Measurements from ENCODE around the gene CRYZL1. TPM values are rescaled to one million over a fixed set of nuclear protein-coding genes. Genes with fewer than 3 reads are reported as not detected.
"Not testable (repeated sequence)": the region's sequence is repeated elsewhere in the genome, so short reads cannot be mapped to it uniquely, and the experiment has no call there.

The CRYZL1 gene
- total RNA-seq, 2 experiments from 2014 or later = 28.6 to 30.5 TPM

DNA sequence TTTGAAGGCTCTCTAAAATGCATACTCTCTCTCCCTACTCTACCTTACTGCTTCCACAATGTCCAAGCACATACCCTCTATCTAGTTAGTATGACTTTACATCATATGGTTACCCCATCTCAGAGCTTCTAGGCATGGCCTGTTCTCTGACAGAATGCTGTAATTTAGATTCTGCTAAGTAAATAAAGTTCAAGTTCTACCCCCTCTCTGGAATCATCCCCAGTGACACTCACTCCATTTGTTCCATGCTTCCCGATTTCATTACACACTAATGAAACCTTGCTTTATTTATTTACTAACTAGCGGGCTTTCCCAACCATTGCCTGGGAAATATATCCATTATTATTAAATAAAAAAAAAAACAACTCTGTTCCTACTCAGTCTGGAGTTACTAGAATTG is 7.3 kb downstream of the CRYZL1 start:
- Histone ChIP-seq H3K4me1 (ENCODE audit: insufficient read depth, low read length) (no peaks in the 10 kb centered on the region), H3K27ac (ENCODE audit: low read depth in 1 of 2, low read length in 2 of 2) (no peak overlapping the region), H3K27me3 (ENCODE audit: control insufficient read depth in 1 of 2, insufficient read depth in 2 of 2, low read length in 2 of 2) (no peaks in the 10 kb centered on the region), H3K9me3 (ENCODE audit: control insufficient read depth in 1 of 2, insufficient read depth in 1 of 2, low read length in 2 of 2) (no peaks in the 10 kb centered on the region), H3K36me3 (ENCODE audit: insufficient read depth, low read length) (peaks cover 15% of the 10 kb centered on the region), H3K4me3 (ENCODE audit: low read length) (no peak overlapping the region)
- POLR2A ChIA-PET = no interaction called here
- TF ChIP-seq, protein P1, sequence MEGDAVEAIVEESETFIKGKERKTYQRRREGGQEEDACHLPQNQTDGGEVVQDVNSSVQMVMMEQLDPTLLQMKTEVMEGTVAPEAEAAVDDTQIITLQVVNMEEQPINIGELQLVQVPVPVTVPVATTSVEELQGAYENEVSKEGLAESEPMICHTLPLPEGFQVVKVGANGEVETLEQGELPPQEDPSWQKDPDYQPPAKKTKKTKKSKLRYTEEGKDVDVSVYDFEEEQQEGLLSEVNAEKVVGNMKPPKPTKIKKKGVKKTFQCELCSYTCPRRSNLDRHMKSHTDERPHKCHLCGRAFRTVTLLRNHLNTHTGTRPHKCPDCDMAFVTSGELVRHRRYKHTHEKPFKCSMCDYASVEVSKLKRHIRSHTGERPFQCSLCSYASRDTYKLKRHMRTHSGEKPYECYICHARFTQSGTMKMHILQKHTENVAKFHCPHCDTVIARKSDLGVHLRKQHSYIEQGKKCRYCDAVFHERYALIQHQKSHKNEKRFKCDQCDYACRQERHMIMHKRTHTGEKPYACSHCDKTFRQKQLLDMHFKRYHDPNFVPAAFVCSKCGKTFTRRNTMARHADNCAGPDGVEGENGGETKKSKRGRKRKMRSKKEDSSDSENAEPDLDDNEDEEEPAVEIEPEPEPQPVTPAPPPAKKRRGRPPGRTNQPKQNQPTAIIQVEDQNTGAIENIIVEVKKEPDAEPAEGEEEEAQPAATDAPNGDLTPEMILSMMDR (IDR thresholded peaks at IDR 0.05) = no peak
- ATAC-seq (ENCODE audit: poor library complexity) (no peak), DNase-seq (no peak)
- H3K36me3 Mint-ChIP-seq (ENCODE audit: low read depth) = peaks cover 42% of the 10 kb centered on the region
- H3K4me1 Mint-ChIP-seq (ENCODE audit: low read depth) = peaks cover 20% of the 10 kb centered on the region
- H3K9me3 Mint-ChIP-seq = no peaks in the 10 kb centered on the region
- H3K27me3 Mint-ChIP-seq = no peaks in the 10 kb centered on the region
- CTCF ChIA-PET = no interaction called here
- no peak overlapping the region for H3K4me3 Mint-ChIP-seq
- no peak overlapping the region for H3K27ac Mint-ChIP-seq
- intact Hi-C loops (cut with DNase I, micrococcal nuclease) = loop anchor here in 1 of 2 experiments (5.0 kb wide), 1 partner anchor 42 kb away; no protein-coding TSS in a partner anchor

DNA sequence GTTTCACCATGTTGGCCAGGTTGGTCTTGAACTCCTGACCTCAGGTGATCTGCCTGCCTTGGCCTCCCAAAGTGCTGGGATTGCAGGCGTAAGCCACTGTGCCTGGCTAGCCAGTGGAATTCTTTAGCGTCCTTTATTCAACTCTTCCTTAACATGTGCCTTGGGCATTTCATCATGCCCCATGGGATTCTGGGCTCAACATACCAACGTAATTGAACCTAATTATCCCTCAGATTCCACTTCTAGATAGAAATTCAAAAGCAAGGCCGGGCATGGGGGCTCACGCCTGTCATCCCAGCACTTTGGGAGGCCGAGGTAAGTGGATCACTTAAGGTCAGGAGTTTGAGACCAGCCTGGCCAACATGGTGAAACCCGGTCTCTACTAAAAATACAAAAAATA is 15.4 kb downstream of the CRYZL1 start:
- H3K4me3 ChIP-seq (ENCODE audit: low read length); H3K27me3 ChIP-seq (ENCODE audit: control insufficient read depth in 1 of 2, insufficient read depth in 2 of 2, low read length in 2 of 2); H3K9me3 ChIP-seq (ENCODE audit: control insufficient read depth in 1 of 2, insufficient read depth in 1 of 2, low read length in 2 of 2); H3K9me3 Mint-ChIP-seq; H3K27ac Mint-ChIP-seq; H3K27me3 Mint-ChIP-seq; H3K4me1 ChIP-seq (ENCODE audit: insufficient read depth, low read length); CTCF ChIA-PET; H3K4me3 Mint-ChIP-seq; DNase-seq; POLR2A ChIA-PET; intact Hi-C loops (cut with DNase I, micrococcal nuclease); H3K27ac ChIP-seq (ENCODE audit: low read depth in 1 of 2, low read length in 2 of 2); ATAC-seq (ENCODE audit: poor library complexity); H3K4me1 Mint-ChIP-seq (ENCODE audit: low read depth): not testable (repeated sequence)
- peaks cover 46% of the 10 kb centered on the region for H3K36me3 Mint-ChIP-seq (ENCODE audit: low read depth)
- peaks cover 59% of the 10 kb centered on the region for H3K36me3 ChIP-seq (ENCODE audit: insufficient read depth, low read length)

DNA sequence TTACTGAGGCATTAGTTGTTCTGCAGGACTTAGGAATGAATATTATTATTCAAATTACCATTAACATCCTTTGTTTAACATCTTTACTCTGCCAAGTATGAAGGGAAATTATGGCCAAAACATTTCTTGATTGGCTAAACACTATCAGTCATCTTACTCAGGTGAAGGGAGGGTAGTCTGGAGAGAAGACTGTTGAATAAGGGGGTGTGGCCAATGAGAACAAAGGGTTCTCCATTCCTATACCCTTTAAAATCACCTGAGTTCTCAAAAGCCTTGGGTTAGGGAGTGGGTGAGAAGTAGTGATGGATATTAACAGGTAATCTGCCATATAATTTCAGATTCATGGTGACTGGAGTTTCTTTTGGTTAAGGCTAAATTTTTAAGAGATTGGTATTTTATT is 19.3 kb downstream of the CRYZL1 start:
- Histone ChIP-seq H3K27me3 (ENCODE audit: control insufficient read depth in 1 of 2, insufficient read depth in 2 of 2, low read length in 2 of 2) (no peaks in the 10 kb centered on the region), H3K36me3 (ENCODE audit: insufficient read depth, low read length) (peaks cover 34% of the 10 kb centered on the region), H3K27ac (ENCODE audit: low read depth in 1 of 2, low read length in 2 of 2) (no peak overlapping the region), H3K4me1 (ENCODE audit: insufficient read depth, low read length) (no peaks in the 10 kb centered on the region), H3K9me3 (ENCODE audit: control insufficient read depth in 1 of 2, insufficient read depth in 1 of 2, low read length in 2 of 2) (no peaks in the 10 kb centered on the region), H3K4me3 (ENCODE audit: low read length) (no peak overlapping the region)
- POLR2A ChIA-PET = no interaction called here
- peaks cover 4% of the 10 kb centered on the region for H3K4me1 Mint-ChIP-seq (ENCODE audit: low read depth)
- H3K27me3 Mint-ChIP-seq = no peaks in the 10 kb centered on the region
- no peak overlapping the region for H3K4me3 Mint-ChIP-seq
- no peaks in the 10 kb centered on the region for H3K9me3 Mint-ChIP-seq
- intact Hi-C loops (cut with DNase I, micrococcal nuclease) = no loop called here
- H3K27ac Mint-ChIP-seq = no peak overlapping the region
- DNase-seq (no peak), ATAC-seq (ENCODE audit: poor library complexity) (no peak)
- H3K36me3 Mint-ChIP-seq (ENCODE audit: low read depth) = peaks cover 58% of the 10 kb centered on the region
- CTCF ChIA-PET = no interaction called here
- TF ChIP-seq, protein P1 (IDR thresholded peaks at IDR 0.05) = no peak

DNA sequence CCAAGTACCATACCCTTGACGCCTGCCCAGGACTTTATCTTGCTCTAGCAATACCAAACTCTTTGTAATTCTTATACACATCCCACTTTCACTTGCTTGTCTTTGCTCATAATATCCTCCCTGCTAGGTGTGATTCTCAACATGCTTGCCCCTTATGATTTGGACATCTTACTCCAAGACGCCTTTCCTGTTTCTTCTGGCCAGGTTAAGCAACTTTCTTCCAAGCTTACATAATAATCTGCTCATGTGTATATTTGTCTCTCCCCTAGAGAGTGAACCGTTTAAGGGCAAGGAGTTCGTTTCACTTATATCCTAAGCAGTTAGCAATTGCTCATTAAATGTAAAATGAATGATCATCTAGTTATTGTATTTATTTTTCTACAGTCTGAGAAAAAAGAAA is 21.8 kb downstream of the CRYZL1 start:
- no peak overlapping the region for H3K27ac Mint-ChIP-seq
- H3K4me1 ChIP-seq (ENCODE audit: insufficient read depth, low read length) = no peaks in the 10 kb centered on the region
- H3K9me3 ChIP-seq (ENCODE audit: control insufficient read depth in 1 of 2, insufficient read depth in 1 of 2, low read length in 2 of 2) = no peaks in the 10 kb centered on the region
- H3K4me1 Mint-ChIP-seq (ENCODE audit: low read depth) = no peaks in the 10 kb centered on the region
- no peaks in the 10 kb centered on the region for H3K27me3 ChIP-seq (ENCODE audit: control insufficient read depth in 1 of 2, insufficient read depth in 2 of 2, low read length in 2 of 2)
- no peak overlapping the region for H3K4me3 ChIP-seq (ENCODE audit: low read length)
- ChIA-PET POLR2A (interaction anchor here (0.6 kb wide), 1 partner anchor 798 kb away, joined by 3 read pairs; no protein-coding TSS in a partner anchor), CTCF (interaction anchor here (1.2 kb wide), 1 partner anchor 14 kb away, joined by 5 read pairs; no protein-coding TSS in a partner anchor)
- TF ChIP-seq, protein P1 (IDR thresholded peaks at IDR 0.05) = no peak
- H3K27ac ChIP-seq (ENCODE audit: low read depth in 1 of 2, low read length in 2 of 2) = no peak overlapping the region
- intact Hi-C loops (cut with DNase I, micrococcal nuclease) = no loop called here
- ATAC-seq (ENCODE audit: poor library complexity) (no peak), DNase-seq (no peak)
- no peaks in the 10 kb centered on the region for H3K9me3 Mint-ChIP-seq
- no peaks in the 10 kb centered on the region for H3K27me3 Mint-ChIP-seq
- no peak overlapping the region for H3K4me3 Mint-ChIP-seq
- peaks cover 76% of the 10 kb centered on the region for H3K36me3 Mint-ChIP-seq (ENCODE audit: low read depth)
- peaks cover 34% of the 10 kb centered on the region for H3K36me3 ChIP-seq (ENCODE audit: insufficient read depth, low read length)
